Hepatocyte (in vitro differentiated cells): Measurements from ENCODE around the gene SLC36A3. TPM values are rescaled to one million over a fixed set of nuclear protein-coding genes. Genes with fewer than 3 reads are reported as not detected.

Experiments
- DNase-seq: peaks from one replicate; pipeline ENCODE4 v3.0.0-alpha.2; 2016; ENCODE audit warnings: low spot score
- H2AFZ ChIP-seq: fragments of 200-600 bp; sonication (generic); 2 replicates; pipeline ENCODE4 v1.6.0; 2016; ENCODE audit warnings: antibody characterized with exemption, mild to moderate bottlenecking
- H3K27ac ChIP-seq: fragments of 200-600 bp; sonication (generic); 2 replicates; pipeline ENCODE4 v1.5.1; 2016; ENCODE audit warnings: mild to moderate bottlenecking
- H3K27me3 ChIP-seq: fragments of 200-600 bp; sonication (generic); 2 replicates; pipeline ENCODE4 v1.6.1; 2016
- H3K36me3 ChIP-seq: fragments of 200-600 bp; sonication (generic); replicated peaks from 2 replicates; pipeline ENCODE4 v1.5.1; 2016; ENCODE audit warnings: low read depth; ENCODE audit not compliant: insufficient read depth
- H3K4me1 ChIP-seq: fragments of 200-600 bp; sonication (generic); 2 replicates; pipeline ENCODE4 v1.5.1; 2016; ENCODE audit warnings: mild to moderate bottlenecking, moderate library complexity; ENCODE audit not compliant: insufficient read depth
- H3K4me2 ChIP-seq: fragments of 200-600 bp; sonication (generic); 2 replicates; pipeline ENCODE4 v1.6.0; 2016
- H3K4me3 ChIP-seq: fragments of 200-600 bp; sonication (generic); 2 replicates; pipeline ENCODE4 v1.5.1; 2016; ENCODE audit warnings: mild to moderate bottlenecking
- H3K79me2 ChIP-seq: fragments of 200-600 bp; sonication (generic); 2 replicates; pipeline ENCODE4 v1.6.0; 2017; ENCODE audit warnings: mild to moderate bottlenecking
- H3K9me2 ChIP-seq: fragments of 200-600 bp; sonication (generic); replicated peaks from 2 replicates; pipeline ENCODE4 v1.6.0; 2017; ENCODE audit warnings: mild to moderate bottlenecking; ENCODE audit not compliant: insufficient read depth
- H3K9me3 ChIP-seq: fragments of 200-600 bp; sonication (generic); 2 replicates; pipeline ENCODE4 v1.5.1; 2016; ENCODE audit warnings: low read depth, mild to moderate bottlenecking
- H4K20me1 ChIP-seq: fragments of 200-600 bp; sonication (generic); 2 replicates; pipeline ENCODE4 v1.6.0; 2016; ENCODE audit warnings: mild to moderate bottlenecking; ENCODE audit not compliant: insufficient read depth, poor library complexity, severe bottlenecking
- CTCF ChIP-seq: fragments of 200-600 bp; sonication (generic); IDR thresholded peaks from 2 replicates; pipeline ENCODE4 v1.5.1; 2016; ENCODE audit warnings: antibody characterized with exemption, mild to moderate bottlenecking; ENCODE audit not compliant: poor library complexity
- EZH2 ChIP-seq: fragments of 200-600 bp; sonication (generic); IDR thresholded peaks from 2 replicates; pipeline ENCODE4 v1.6.1; 2016; ENCODE audit warnings: antibody characterized with exemption, mild to moderate bottlenecking, borderline replicate concordance
- EZH2phosphoT487 ChIP-seq: fragments of 200-600 bp; sonication (generic); IDR thresholded peaks from one replicate; pipeline ENCODE4 v1.6.1; 2018; ENCODE audit warnings: antibody characterized with exemption, mild to moderate bottlenecking, low read depth, moderate library complexity; ENCODE audit not compliant: unreplicated experiment, severe bottlenecking
- WGBS: methylation state at CpG from one replicate; pipeline ENCODE4 v1.1.6; 2016; ENCODE audit warnings: low lambda C conversion rate; ENCODE audit errors: missing lambda C conversion rate; 5-methylcytosine and 5-hydroxymethylcytosine counted together
- polyA plus RNA-seq: library from polyadenylated mRNA; unstranded; fragments of >200 nt; fragmentation: Nextera tagmentation; extraction: Ambion mirVana; gene quantifications from 2 replicates; pipeline ENCODE4 v1.2.1, GENCODE V29; 2016
- total RNA-seq: library from RNA; depleted of rRNA; stranded (reverse); fragments of >200 nt; gene quantifications from 2 replicates; pipeline ENCODE4 v1.2.3, GENCODE V29; 2014

SLC36A3 gene
- total and polyA plus RNA-seq, 2 experiments from 2014 or later: not detected

GRCh38 chr5:151227918-151228447, 75.6 kb downstream of the SLC36A3 start:
- no peak overlapping the region for H3K4me3 ChIP-seq
- no peak overlapping the region for H2AFZ ChIP-seq
- 68% methylated on average over 6 of the region's 6 CpGs for WGBS
- H3K4me2 ChIP-seq: no peak overlapping the region
- TF ChIP-seq EZH2phosphoT487 (no peak), CTCF (no peak), EZH2 (no peak)
- H3K27ac ChIP-seq: no peak overlapping the region
- no peaks in the 10 kb centered on the region for H3K9me2 ChIP-seq
- no peak for DNase-seq
- H3K9me3 ChIP-seq: no peaks in the 10 kb centered on the region
- H3K27me3 ChIP-seq: no peaks in the 10 kb centered on the region
- no peaks in the 10 kb centered on the region for H4K20me1 ChIP-seq
- H3K36me3 ChIP-seq: no peaks in the 10 kb centered on the region
- no peaks in the 10 kb centered on the region for H3K4me1 ChIP-seq
- no peaks in the 10 kb centered on the region for H3K79me2 ChIP-seq

Other genes starting within 250 kb of the SLC36A3 start
- gene TNIP1, start 222.7 kb downstream of the SLC36A3 start, total RNA-seq: 54.3 and 64.6 TPM in 2 replicates
- gene TNIP1, start 222.7 kb downstream of the SLC36A3 start, polyA plus RNA-seq: 48.0 and 57.0 TPM in 2 replicates
- 148 and 152 TPM in 2 replicates for gene ANXA6, start 146.0 kb downstream of the SLC36A3 start, total RNA-seq
- 116 and 122 TPM in 2 replicates for gene ANXA6, start 146.0 kb downstream of the SLC36A3 start, polyA plus RNA-seq
- 22.4 and 28.7 TPM in 2 replicates for gene CCDC69, start 79.7 kb downstream of the SLC36A3 start, total RNA-seq
- 23.6 and 27.3 TPM in 2 replicates for gene CCDC69, start 79.7 kb downstream of the SLC36A3 start, polyA plus RNA-seq
- 27.6 and 28.3 TPM in 2 replicates for gene GM2A, start 50.6 kb downstream of the SLC36A3 start, total RNA-seq
- 11.4 and 14.9 TPM in 2 replicates for gene GM2A, start 50.6 kb downstream of the SLC36A3 start, polyA plus RNA-seq
- gene SLC36A2, start 43.8 kb upstream of the SLC36A3 start, total RNA-seq: 0.30 TPM in 1 of 2 replicates, not detected in the other
- not detected in 2 replicates for gene SLC36A2, start 43.8 kb upstream of the SLC36A3 start, polyA plus RNA-seq
- gene SLC36A1, start 143.8 kb upstream of the SLC36A3 start, total RNA-seq: 18.2 and 19.5 TPM in 2 replicates
- 10.9 and 13.5 TPM in 2 replicates for gene SLC36A1, start 143.8 kb upstream of the SLC36A3 start, polyA plus RNA-seq